Measurements from ENCODE around the gene FHIT.

DNA sequence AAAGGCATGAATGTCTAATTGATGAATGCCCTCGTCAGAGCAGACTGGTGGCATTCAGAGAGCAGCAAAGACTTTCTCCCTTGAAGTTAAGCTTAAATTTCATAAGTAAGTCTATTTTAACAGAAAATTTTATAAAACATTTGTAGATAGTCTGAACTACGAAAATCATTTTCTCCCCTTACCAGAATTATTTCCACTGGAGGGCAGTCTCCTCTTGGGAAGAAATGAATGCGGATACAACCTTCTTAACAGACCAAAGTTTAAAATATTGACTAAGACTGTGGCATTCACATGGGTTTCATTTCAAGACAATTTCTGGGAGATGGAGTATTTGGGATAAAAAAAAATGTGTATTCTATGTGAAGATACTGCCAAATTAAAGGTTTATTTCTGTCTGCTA, 669.0 kb downstream of the FHIT start:
- TF ChIP-seq, protein P1, sequence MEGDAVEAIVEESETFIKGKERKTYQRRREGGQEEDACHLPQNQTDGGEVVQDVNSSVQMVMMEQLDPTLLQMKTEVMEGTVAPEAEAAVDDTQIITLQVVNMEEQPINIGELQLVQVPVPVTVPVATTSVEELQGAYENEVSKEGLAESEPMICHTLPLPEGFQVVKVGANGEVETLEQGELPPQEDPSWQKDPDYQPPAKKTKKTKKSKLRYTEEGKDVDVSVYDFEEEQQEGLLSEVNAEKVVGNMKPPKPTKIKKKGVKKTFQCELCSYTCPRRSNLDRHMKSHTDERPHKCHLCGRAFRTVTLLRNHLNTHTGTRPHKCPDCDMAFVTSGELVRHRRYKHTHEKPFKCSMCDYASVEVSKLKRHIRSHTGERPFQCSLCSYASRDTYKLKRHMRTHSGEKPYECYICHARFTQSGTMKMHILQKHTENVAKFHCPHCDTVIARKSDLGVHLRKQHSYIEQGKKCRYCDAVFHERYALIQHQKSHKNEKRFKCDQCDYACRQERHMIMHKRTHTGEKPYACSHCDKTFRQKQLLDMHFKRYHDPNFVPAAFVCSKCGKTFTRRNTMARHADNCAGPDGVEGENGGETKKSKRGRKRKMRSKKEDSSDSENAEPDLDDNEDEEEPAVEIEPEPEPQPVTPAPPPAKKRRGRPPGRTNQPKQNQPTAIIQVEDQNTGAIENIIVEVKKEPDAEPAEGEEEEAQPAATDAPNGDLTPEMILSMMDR (IDR thresholded peaks at IDR 0.05): peak in 4 of 7 experiments; percentile 30 to 41 (median 35)
- no peak for TF ChIP-seq POLR2A (IDR thresholded peaks at IDR 0.05)
